SK-N-SH (cell line): ENCODE data around the gene PDZD2. TPM values are rescaled to one million over a fixed set of nuclear protein-coding genes. Genes with fewer than 3 reads are reported as not detected.

ENCODE experiments used
- CTCF ChIA-PET: fragments of 300-600, 350-600 bp; formaldehyde crosslinking; extraction: SDS; loops from one replicate; lab custom pipeline; 2021; lab: Yijun Ruan, JAX
- POLR2A ChIA-PET: fragments of 350-600 bp; sonication (Branson Sonifier 250); formaldehyde crosslinking; extraction: SDS; loops from one replicate; lab custom pipeline; 2020; ENCODE audit warnings: antibody characterized with exemption, inconsistent platforms; lab: Yijun Ruan, JAX
- DNase-seq: peaks from one replicate; pipeline ENCODE4 v3.0.0; 2012
- H2AFZ ChIP-seq: fragments of 200-600 bp; sonication (generic); 2 replicates; pipeline ENCODE4 v1.8.1; 2016; ENCODE audit warnings: antibody characterized with exemption, mild to moderate bottlenecking, low read depth
- H3F3A ChIP-seq: fragments of 200-600 bp; sonication (generic); replicated peaks from 2 replicates; pipeline ENCODE3; 2016; ENCODE audit warnings: antibody characterized with exemption, mild to moderate bottlenecking; ENCODE audit not compliant: insufficient read depth
- H3K27ac ChIP-seq, 2 experiments: fragments of 200-500 bp in 1 of 2; fragments of 200-600 bp in 1 of 2; sonication (Bioruptor generic) in 1 of 2; sonication (generic), shearing (Covaris generic) in 1 of 2; 2 replicates each; pipeline versions ENCODE4 v1.5.1 to v1.6.1; 2014 to 2016; ENCODE audit warnings: low read depth in 2 of 2, inconsistent platforms in 1 of 2, low read length in 1 of 2, mild to moderate bottlenecking in 1 of 2, mixed read lengths in 1 of 2
- H3K27me3 ChIP-seq: fragments of 200-600 bp; sonication (generic), shearing (Covaris generic); 2 replicates; pipeline ENCODE4 v1.6.1; 2016; ENCODE audit warnings: mixed run types; ENCODE audit not compliant: insufficient read depth
- H3K36me3 ChIP-seq, 2 experiments: fragments of 200-500 bp in 1 of 2; fragments of 200-600 bp in 1 of 2; sonication (Bioruptor generic) in 1 of 2; sonication (generic) in 1 of 2; replicated peaks in 1 of 2; 2 replicates each; pipeline versions ENCODE3 to v1.5.1; 2014 to 2016; ENCODE audit warnings: low read length in 1 of 2, mild to moderate bottlenecking in 1 of 2; ENCODE audit not compliant: insufficient read depth in 2 of 2, control insufficient read depth in 1 of 2
- H3K4me1 ChIP-seq, 2 experiments: fragments of 200-500 bp in 1 of 2; fragments of 200-600 bp in 1 of 2; sonication (Bioruptor generic) in 1 of 2; sonication (generic), shearing (Covaris generic) in 1 of 2; 2 replicates each; pipeline versions ENCODE4 v1.5.1 to v1.6.1; 2014 to 2016; ENCODE audit warnings: low read depth in 1 of 2, low read length in 1 of 2, mixed run types in 1 of 2; ENCODE audit not compliant: insufficient read depth in 2 of 2, control insufficient read depth in 1 of 2
- H3K4me2 ChIP-seq: fragments of 200-600 bp; sonication (generic), shearing (Covaris generic); 2 replicates; pipeline ENCODE4 v1.6.1; 2017; ENCODE audit warnings: mixed run types
- H3K4me3 ChIP-seq, 2 experiments: fragments of 200-500 bp in 1 of 2; fragments of 200-600 bp in 1 of 2; sonication (Bioruptor generic) in 1 of 2; sonication (generic), shearing (Covaris generic) in 1 of 2; 2 replicates each; pipeline versions ENCODE4 v1.5.1 to v1.8.1; 2014 to 2016; ENCODE audit warnings: low read depth in 2 of 2, inconsistent platforms in 1 of 2, low read length in 1 of 2, mild to moderate bottlenecking in 1 of 2, mixed read lengths in 1 of 2, moderate library complexity in 1 of 2
- H3K79me2 ChIP-seq: fragments of 200-600 bp; sonication (generic); 2 replicates; pipeline ENCODE4 v1.8.1; 2017; ENCODE audit warnings: mild to moderate bottlenecking; ENCODE audit not compliant: insufficient read depth
- H3K9ac ChIP-seq: fragments of 200-600 bp; sonication (generic); 2 replicates; pipeline ENCODE4 v1.6.1; 2017; ENCODE audit warnings: mixed run types
- H3K9me2 ChIP-seq: fragments of 200-600 bp; sonication (generic); 2 replicates; pipeline ENCODE4 v1.6.1; 2017; ENCODE audit warnings: mixed run types
- H3K9me3 ChIP-seq: fragments of 200-600 bp; sonication (generic); 2 replicates; pipeline ENCODE4 v1.6.1; 2017; ENCODE audit warnings: mixed run types, mild to moderate bottlenecking, moderate library complexity
- H4K20me1 ChIP-seq: fragments of 200-600 bp; sonication (generic); 2 replicates; pipeline ENCODE4 v1.6.1; 2017; ENCODE audit warnings: mild to moderate bottlenecking, mixed run types; ENCODE audit not compliant: insufficient read depth
- ELF1 ChIP-seq: IDR thresholded peaks from 2 replicates; pipeline ENCODE4 v1.4.0; 2012
- EP300 ChIP-seq, 2 experiments: IDR thresholded peaks; 2 replicates each; pipeline versions ENCODE4 v1.4.0 to v1.6.1; 2012; ENCODE audit warnings: borderline replicate concordance in 1 of 2, low read depth in 1 of 2, low read length in 1 of 2
- FOXJ3 ChIP-seq: sonication (generic); formaldehyde crosslinking; IDR thresholded peaks from 2 replicates; pipeline ENCODE4 v1.5.1; 2020; ENCODE audit warnings: mild to moderate bottlenecking, missing genetic modification reagents
- FOXM1 ChIP-seq: IDR thresholded peaks from 2 replicates; pipeline ENCODE4 v1.4.0; 2012; ENCODE audit warnings: low read depth, mild to moderate bottlenecking
- GATA2 ChIP-seq: sonication (generic); formaldehyde crosslinking; IDR thresholded peaks from 2 replicates; pipeline ENCODE4 v1.5.0; 2020; ENCODE audit warnings: mild to moderate bottlenecking, missing genetic modification reagents
- IRF3 ChIP-seq: fragments of 150-350 bp; IDR thresholded peaks from 2 replicates; pipeline ENCODE4 v1.6.1; 2016; ENCODE audit warnings: mild to moderate bottlenecking, low read depth, low read length
- MEF2A ChIP-seq: IDR thresholded peaks from 2 replicates; pipeline ENCODE4 v1.4.0; 2012; ENCODE audit warnings: low read depth, borderline replicate concordance
- NRF1 ChIP-seq: IDR thresholded peaks from 2 replicates; pipeline ENCODE4 v1.6.1; 2012; ENCODE audit warnings: low read depth, mild to moderate bottlenecking, low read length
- RAD21 ChIP-seq: IDR thresholded peaks from 2 replicates; pipeline ENCODE4 v1.6.1; 2012; ENCODE audit warnings: mild to moderate bottlenecking, low read length
- RXRA ChIP-seq: IDR thresholded peaks from 2 replicates; pipeline ENCODE4 v1.4.0; 2012; ENCODE audit warnings: low read depth, mild to moderate bottlenecking, borderline replicate concordance
- SMC3 ChIP-seq: IDR thresholded peaks from 2 replicates; pipeline ENCODE4 v1.6.1; 2012; ENCODE audit warnings: low read depth, low read length, improper control_type of control experiment
- TCF12 ChIP-seq: IDR thresholded peaks from 2 replicates; pipeline ENCODE4 v1.4.0; 2012
- TEAD4 ChIP-seq: IDR thresholded peaks from 2 replicates; pipeline ENCODE4 v1.4.0; 2012; ENCODE audit warnings: mild to moderate bottlenecking, borderline replicate concordance; ENCODE audit not compliant: insufficient read depth
- YY1 ChIP-seq: IDR thresholded peaks from 2 replicates; pipeline ENCODE4 v1.4.0; 2012; ENCODE audit warnings: low read depth, mild to moderate bottlenecking
- WGBS: methylation state at CpG from one replicate; pipeline ENCODE4 v1.1.6; 2017; ENCODE audit warnings: low lambda C conversion rate; 5-methylcytosine and 5-hydroxymethylcytosine counted together
- polyA plus RNA-seq, 3 experiments: library from polyadenylated mRNA; depleted of rRNA; stranded (reverse); fragments of >200 nt; gene quantifications; 2 replicates each; pipeline ENCODE4 v1.2.3, GENCODE V29; 2012
- TF ChIP-seq, protein P1 (sequence below): IDR thresholded peaks from 2 replicates; pipeline ENCODE4 v1.4.0; 2012; ENCODE audit warnings: low read depth
- TF ChIP-seq, protein P2 (sequence below): IDR thresholded peaks from 2 replicates; pipeline ENCODE4; 2012
- TF ChIP-seq, protein P3 (sequence below): fragments of 200-600 bp; sonication (generic); IDR thresholded peaks from 2 replicates; pipeline ENCODE4 v1.6.1; 2017; ENCODE audit warnings: antibody characterized with exemption, mild to moderate bottlenecking, moderate library complexity
- TF ChIP-seq, protein P4 (sequence below): IDR thresholded peaks from 2 replicates; pipeline ENCODE4 v1.4.0; 2012; ENCODE audit warnings: low read depth, borderline replicate concordance
- TF ChIP-seq, protein P5 (sequence below): IDR thresholded peaks from 2 replicates; pipeline ENCODE4 v1.4.0; 2012; ENCODE audit warnings: low read depth, borderline replicate concordance

Gene PDZD2
- polyA plus RNA-seq, 1 of the 3 experiments (the other 2 are of a cell fraction): 0.13 TPM

GRCh38 chr5:31645420-31646081 lies 6.6 kb downstream of the PDZD2 start:
- H4K20me1 ChIP-seq: no peaks in the 10 kb centered on the region
- peaks cover 20% of the 10 kb centered on the region; the same call in 1 of the 2 replicates for H3K27me3 ChIP-seq
- no peak overlapping the region for H3K27ac ChIP-seq
- TF ChIP-seq MEF2A (no peak), YY1 (no peak), SMC3 (no peak), ELF1 (no peak), NRF1 (no peak), FOXJ3 (CRISPR knock-in tag) (no peak), FOXM1 (no peak), TEAD4 (no peak), RAD21 (no peak), RXRA (no peak), IRF3 (no peak), EP300 (IDR thresholded peaks at IDR 0.05; ENCODE audit: borderline replicate concordance in 1 of 2, low read depth in 1 of 2, low read length in 1 of 2) (no peak), GATA2 (CRISPR knock-in tag) (no peak), TCF12 (no peak)
- TF ChIP-seq, protein P1, sequence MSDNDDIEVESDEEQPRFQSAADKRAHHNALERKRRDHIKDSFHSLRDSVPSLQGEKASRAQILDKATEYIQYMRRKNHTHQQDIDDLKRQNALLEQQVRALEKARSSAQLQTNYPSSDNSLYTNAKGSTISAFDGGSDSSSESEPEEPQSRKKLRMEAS: no peak
- TF ChIP-seq, protein P2, sequence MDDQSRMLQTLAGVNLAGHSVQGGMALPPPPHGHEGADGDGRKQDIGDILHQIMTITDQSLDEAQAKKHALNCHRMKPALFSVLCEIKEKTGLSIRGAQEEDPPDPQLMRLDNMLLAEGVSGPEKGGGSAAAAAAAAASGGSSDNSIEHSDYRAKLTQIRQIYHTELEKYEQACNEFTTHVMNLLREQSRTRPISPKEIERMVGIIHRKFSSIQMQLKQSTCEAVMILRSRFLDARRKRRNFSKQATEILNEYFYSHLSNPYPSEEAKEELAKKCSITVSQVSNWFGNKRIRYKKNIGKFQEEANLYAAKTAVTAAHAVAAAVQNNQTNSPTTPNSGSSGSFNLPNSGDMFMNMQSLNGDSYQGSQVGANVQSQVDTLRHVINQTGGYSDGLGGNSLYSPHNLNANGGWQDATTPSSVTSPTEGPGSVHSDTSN: no peak
- TF ChIP-seq, protein P3, sequence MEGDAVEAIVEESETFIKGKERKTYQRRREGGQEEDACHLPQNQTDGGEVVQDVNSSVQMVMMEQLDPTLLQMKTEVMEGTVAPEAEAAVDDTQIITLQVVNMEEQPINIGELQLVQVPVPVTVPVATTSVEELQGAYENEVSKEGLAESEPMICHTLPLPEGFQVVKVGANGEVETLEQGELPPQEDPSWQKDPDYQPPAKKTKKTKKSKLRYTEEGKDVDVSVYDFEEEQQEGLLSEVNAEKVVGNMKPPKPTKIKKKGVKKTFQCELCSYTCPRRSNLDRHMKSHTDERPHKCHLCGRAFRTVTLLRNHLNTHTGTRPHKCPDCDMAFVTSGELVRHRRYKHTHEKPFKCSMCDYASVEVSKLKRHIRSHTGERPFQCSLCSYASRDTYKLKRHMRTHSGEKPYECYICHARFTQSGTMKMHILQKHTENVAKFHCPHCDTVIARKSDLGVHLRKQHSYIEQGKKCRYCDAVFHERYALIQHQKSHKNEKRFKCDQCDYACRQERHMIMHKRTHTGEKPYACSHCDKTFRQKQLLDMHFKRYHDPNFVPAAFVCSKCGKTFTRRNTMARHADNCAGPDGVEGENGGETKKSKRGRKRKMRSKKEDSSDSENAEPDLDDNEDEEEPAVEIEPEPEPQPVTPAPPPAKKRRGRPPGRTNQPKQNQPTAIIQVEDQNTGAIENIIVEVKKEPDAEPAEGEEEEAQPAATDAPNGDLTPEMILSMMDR: no peak
- TF ChIP-seq, protein P4, sequence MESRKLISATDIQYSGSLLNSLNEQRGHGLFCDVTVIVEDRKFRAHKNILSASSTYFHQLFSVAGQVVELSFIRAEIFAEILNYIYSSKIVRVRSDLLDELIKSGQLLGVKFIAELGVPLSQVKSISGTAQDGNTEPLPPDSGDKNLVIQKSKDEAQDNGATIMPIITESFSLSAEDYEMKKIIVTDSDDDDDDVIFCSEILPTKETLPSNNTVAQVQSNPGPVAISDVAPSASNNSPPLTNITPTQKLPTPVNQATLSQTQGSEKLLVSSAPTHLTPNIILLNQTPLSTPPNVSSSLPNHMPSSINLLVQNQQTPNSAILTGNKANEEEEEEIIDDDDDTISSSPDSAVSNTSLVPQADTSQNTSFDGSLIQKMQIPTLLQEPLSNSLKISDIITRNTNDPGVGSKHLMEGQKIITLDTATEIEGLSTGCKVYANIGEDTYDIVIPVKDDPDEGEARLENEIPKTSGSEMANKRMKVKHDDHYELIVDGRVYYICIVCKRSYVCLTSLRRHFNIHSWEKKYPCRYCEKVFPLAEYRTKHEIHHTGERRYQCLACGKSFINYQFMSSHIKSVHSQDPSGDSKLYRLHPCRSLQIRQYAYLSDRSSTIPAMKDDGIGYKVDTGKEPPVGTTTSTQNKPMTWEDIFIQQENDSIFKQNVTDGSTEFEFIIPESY: no peak
- TF ChIP-seq, protein P5, sequence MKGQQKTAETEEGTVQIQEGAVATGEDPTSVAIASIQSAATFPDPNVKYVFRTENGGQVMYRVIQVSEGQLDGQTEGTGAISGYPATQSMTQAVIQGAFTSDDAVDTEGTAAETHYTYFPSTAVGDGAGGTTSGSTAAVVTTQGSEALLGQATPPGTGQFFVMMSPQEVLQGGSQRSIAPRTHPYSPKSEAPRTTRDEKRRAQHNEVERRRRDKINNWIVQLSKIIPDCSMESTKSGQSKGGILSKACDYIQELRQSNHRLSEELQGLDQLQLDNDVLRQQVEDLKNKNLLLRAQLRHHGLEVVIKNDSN: no peak
- TF ChIP-seq, all 33 proteins: peak for 0
- Histone ChIP-seq H2AFZ (no peak overlapping the region), H3K79me2 (no peaks in the 10 kb centered on the region), H3K9me2 (no peaks in the 10 kb centered on the region), H3K4me3 (no peak overlapping the region), H3K4me1 (no peaks in the 10 kb centered on the region; a peak in 1 of 4 replicates), H3K9me3 (no peaks in the 10 kb centered on the region), H3F3A (no peaks in the 10 kb centered on the region), H3K4me2 (no peak overlapping the region), H3K9ac (no peak overlapping the region), H3K36me3 (no peaks in the 10 kb centered on the region)
- DNase-seq: no peak
- CTCF ChIA-PET: no interaction called here
- POLR2A ChIA-PET: no interaction called here
- WGBS: 37% methylated on average over 9 of the region's 11 CpGs
